K562 (cell line): Measurements from ENCODE around the gene BSN. TPM values are rescaled to one million over a fixed set of nuclear protein-coding genes. Genes with fewer than 3 reads are reported as not detected.

Source experiments
- ATAC-seq: fragments of 200-7000 bp; cut with Tn5 transposase; 3 replicates; pipeline ENCODE4 v1.9.1; 2020; ENCODE audit warnings: moderate library complexity
- BruUV-seq: library from RNA; stranded (reverse); fragments of 400-500 nt; replicated peaks from 2 replicates; lab custom pipeline; 2021; lab: Mats Ljungman, UMichigan
- CTCF ChIA-PET: fragments of 300-600 bp; formaldehyde crosslinking; extraction: SDS; loops from one replicate; lab custom pipeline; 2021; ENCODE audit warnings: low intra/inter-chr PET ratio; lab: Yijun Ruan, JAX
- POLR2A ChIA-PET: fragments of 300-600, 350-650 bp; sonication (Branson Sonifier 250); formaldehyde crosslinking; extraction: SDS; loops from one replicate; lab custom pipeline; 2021; ENCODE audit warnings: antibody characterized with exemption, inconsistent platforms; lab: Yijun Ruan, JAX
- DNase-seq, 4 experiments: peaks; one replicate each; pipeline versions ENCODE4 v3.0.0 to v3.0.0-alpha.2; 2011 to 2018; ENCODE audit warnings: low spot score in 3 of 4, mixed read lengths in 3 of 4; ENCODE audit errors: extremely low read depth in 1 of 4
- FAIRE-seq: peaks from 2 replicates; lab custom pipeline; 2011; peaks lifted over from hg19 to GRCh38; lab: Jason Lieb, UNC
- H2AFZ ChIP-seq: 2 replicates; pipeline ENCODE4 v1.6.0; 2011; ENCODE audit warnings: low read depth, low read length, control low read depth, inconsistent platforms
- H3K27ac ChIP-seq: fragments of 200-600 bp; 3 replicates; pipeline ENCODE4 v1.8.0; 2011; ENCODE audit warnings: low read depth, mild to moderate bottlenecking, control low read depth, inconsistent platforms, low read length, moderate library complexity, mixed read lengths; ENCODE audit errors: extremely low read depth
- H3K27me3 ChIP-seq, 2 experiments: fragments of 300-600 bp in 1 of 2; 2 replicates in 1 of 2; 3 replicates in 1 of 2; pipeline versions ENCODE4 v1.6.0 to v1.8.0; 2011; ENCODE audit warnings: inconsistent platforms in 2 of 2, low read length in 2 of 2, mild to moderate bottlenecking in 1 of 2, mixed read lengths in 1 of 2, moderate library complexity in 1 of 2; ENCODE audit not compliant: control insufficient read depth in 2 of 2, insufficient read depth in 2 of 2
- H3K36me3 ChIP-seq: fragments of 300-600 bp; 3 replicates; pipeline ENCODE4 v1.8.0; 2011; ENCODE audit warnings: mild to moderate bottlenecking, low read length, inconsistent platforms; ENCODE audit not compliant: control insufficient read depth, insufficient read depth
- H3K4me1 ChIP-seq, 2 experiments: fragments of 200-600 bp in 1 of 2; replicated peaks in 1 of 2; 2 replicates in 1 of 2; 3 replicates in 1 of 2; pipeline versions ENCODE4 v1.5.1 to v1.8.0; 2011; ENCODE audit warnings: inconsistent platforms in 2 of 2, low read length in 2 of 2, mild to moderate bottlenecking in 1 of 2, mixed read lengths in 1 of 2, moderate library complexity in 1 of 2; ENCODE audit not compliant: control insufficient read depth in 2 of 2, insufficient read depth in 2 of 2
- H3K4me2 ChIP-seq: 2 replicates; pipeline ENCODE4 v1.6.1; 2011; ENCODE audit warnings: low read length, control low read depth, inconsistent platforms, mixed read lengths; ENCODE audit not compliant: insufficient read depth
- H3K4me3 ChIP-seq: fragments of 200-600 bp; sonication (generic), shearing (Covaris generic); 2 replicates; pipeline ENCODE4 v1.5.1; 2016; ENCODE audit warnings: control low read depth, inconsistent platforms
- H3K79me2 ChIP-seq: fragments of 200-600 bp; 3 replicates; pipeline ENCODE4 v1.8.0; 2011; ENCODE audit warnings: low read length, inconsistent platforms; ENCODE audit not compliant: control insufficient read depth, insufficient read depth
- H3K9ac ChIP-seq, 2 experiments: 2 replicates each; pipeline versions ENCODE4 v1.6.0 to v1.6.1; 2011; ENCODE audit warnings: low read depth in 2 of 2, low read length in 2 of 2, control low read depth in 1 of 2, inconsistent platforms in 1 of 2, mild to moderate bottlenecking in 1 of 2, mixed read lengths in 1 of 2; ENCODE audit not compliant: insufficient read depth in 1 of 2
- H3K9me1 ChIP-seq: one replicate; pipeline ENCODE4 v1.6.0; 2011; ENCODE audit warnings: inconsistent platforms, mild to moderate bottlenecking, low read length, moderate library complexity; ENCODE audit not compliant: control insufficient read depth, insufficient read depth
- H3K9me3 ChIP-seq: replicated peaks from 2 replicates; pipeline ENCODE4 v1.5.1; 2011; ENCODE audit warnings: low read depth, low read length, inconsistent platforms; ENCODE audit not compliant: control insufficient read depth, insufficient read depth
- H4K20me1 ChIP-seq: replicated peaks from 2 replicates; pipeline ENCODE4 v1.6.1; 2011; ENCODE audit warnings: low read length, inconsistent platforms, mixed read lengths; ENCODE audit not compliant: control insufficient read depth, insufficient read depth
- CBX5 ChIP-seq: IDR thresholded peaks from 2 replicates; pipeline ENCODE4 v1.6.1; 2014; ENCODE audit warnings: low read depth, borderline replicate concordance
- FIP1L1 ChIP-seq: fragments of 200-400 bp; formaldehyde crosslinking; IDR thresholded peaks from 2 replicates; pipeline ENCODE4 v1.6.1; 2018; ENCODE audit warnings: mild to moderate bottlenecking, low read depth, low read length; ENCODE audit not compliant: poor library complexity, severe bottlenecking
- FOXA3 ChIP-seq, 2 experiments: fragments of 450-650 bp in 1 of 2; sonication (generic) in 1 of 2; formaldehyde crosslinking; IDR thresholded peaks in 1 of 2; conservative IDR thresholded peaks in 1 of 2; 2 replicates each; pipeline versions ENCODE4 v1.4.0 to v1.8.0; 2020 to 2022; ENCODE audit warnings: mild to moderate bottlenecking in 2 of 2, missing genetic modification reagents in 1 of 2
- GMEB1 ChIP-seq: fragments of 250-450 bp; sonication (Bioruptor Pico); IDR thresholded peaks from 2 replicates; pipeline ENCODE4 v1.4.0; 2020; ENCODE audit warnings: mild to moderate bottlenecking
- ILF3 ChIP-seq: fragments of 450-650 bp; IDR thresholded peaks from 2 replicates; pipeline ENCODE4 v1.6.1; 2018; ENCODE audit warnings: antibody characterized with exemption, mild to moderate bottlenecking, moderate library complexity, borderline replicate concordance
- KDM4B ChIP-seq, 2 experiments: fragments of 450-650 bp in 1 of 2; sonication (generic) in 1 of 2; IDR thresholded peaks; 2 replicates each; pipeline ENCODE4 v1.6.1; 2016 to 2017; ENCODE audit warnings: borderline replicate concordance in 2 of 2, antibody characterized with exemption in 1 of 2, low read depth in 1 of 2, mild to moderate bottlenecking in 1 of 2
- RBM17 ChIP-seq: fragments of 200-400 bp; formaldehyde crosslinking; IDR thresholded peaks from 2 replicates; pipeline ENCODE4 v1.6.1; 2017; ENCODE audit warnings: low read depth, mild to moderate bottlenecking, low read length, borderline replicate concordance
- SIX5 ChIP-seq, 2 experiments: IDR thresholded peaks; 2 replicates each; pipeline ENCODE4 v1.6.1; 2011; ENCODE audit warnings: low read length in 2 of 2, borderline replicate concordance in 1 of 2, low read depth in 1 of 2, mild to moderate bottlenecking in 1 of 2, moderate library complexity in 1 of 2; ENCODE audit not compliant: insufficient read depth in 1 of 2
- SMAD1 ChIP-seq: fragments of 150-350 bp; IDR thresholded peaks from 2 replicates; pipeline ENCODE4 v1.6.1; 2014; ENCODE audit warnings: low read length, low read depth; ENCODE audit not compliant: partially characterized antibody
- TFAM ChIP-seq: fragments of 250-450 bp; sonication (Bioruptor Pico); conservative IDR thresholded peaks from 2 replicates; pipeline ENCODE4 v1.5.0; 2021; ENCODE audit warnings: mild to moderate bottlenecking, moderate library complexity
- ZC3H4 ChIP-seq: sonication (generic); formaldehyde crosslinking; IDR thresholded peaks from 2 replicates; pipeline ENCODE4 v1.9.0; 2021; ENCODE audit warnings: missing genetic modification reagents, borderline replicate concordance
- ZNF184 ChIP-seq: sonication (generic); formaldehyde crosslinking; IDR thresholded peaks from 2 replicates; pipeline ENCODE4 v1.5.0; 2020; ENCODE audit warnings: missing genetic modification reagents
- ZNF57 ChIP-seq: fragments of 450-650 bp; formaldehyde crosslinking; IDR thresholded peaks from 2 replicates; pipeline ENCODE4 v1.4.0; 2020; ENCODE audit warnings: mild to moderate bottlenecking, moderate library complexity
- WGBS: fragments of 100-300 bp; shearing (Covaris generic); methylation state at CpG from one replicate; pipeline ENCODE4 v1.1.6; 2016; ENCODE audit warnings: low coverage, mixed read lengths; ENCODE audit not compliant: insufficient coverage; ENCODE audit errors: missing lambda C conversion rate; 5-methylcytosine and 5-hydroxymethylcytosine counted together
- in situ Hi-C: fragments of 300-500 bp; cut with MboI; formaldehyde crosslinking; loops from 4 replicates; pipeline ENCODE4 v1.15.0; 2018; ENCODE audit warnings: inconsistent platforms, mixed read lengths
- intact Hi-C: fragments of 100-400 bp; cut with micrococcal nuclease; formaldehyde crosslinking; loops from 2 replicates; pipeline ENCODE4 v1.14.2; 2022
- polyA plus RNA-seq, 8 experiments: library from polyadenylated mRNA; depleted of rRNA in 4 of 8; stranded (reverse) in 5 of 8; unstranded in 3 of 8; fragments of >200 nt; fragmentation: Nextera tagmentation in 2 of 8; fragmentation: Illumina TruSeq in 1 of 8; extraction: Ambion mirVana in 2 of 8; extraction: Trizol in 1 of 8; gene quantifications; 2 replicates each; pipeline versions ENCODE4 v1.2.1 to v1.2.3, GENCODE V29; 2011 to 2014; ENCODE audit warnings: inconsistent platforms in 1 of 8, missing spikeins in 1 of 8
- total RNA-seq, 7 experiments: library from RNA; depleted of rRNA in 6 of 7; stranded (reverse); fragments of >200 nt in 6 of 7; fragmentation: Illumina TruSeq in 2 of 7; extraction: Trizol in 2 of 7; gene quantifications; 2 replicates each; pipeline versions ENCODE4 v1.2.1 to v1.2.3, GENCODE V29; 2011 to 2021; ENCODE audit warnings: low replicate concordance in 1 of 7
- TF ChIP-seq, protein P1 (sequence below): fragments of 450-650 bp; IDR thresholded peaks from 2 replicates; pipeline ENCODE4 v1.6.1; 2016; ENCODE audit warnings: borderline replicate concordance

Gene BSN
- total and polyA plus RNA-seq, 9 of the 15 experiments (the other 6 are each of a cell fraction or from before 2014, with no cell fraction given), result 0.03 to 1.5 (median 0.29) TPM

GRCh38 chr3:49536875-49537533 is 17.3 kb upstream of the BSN start:
- POLR2A ChIA-PET, result interaction anchor here (0.7 to 1.5 kb wide), 2 partner anchors 8 to 38 kb away, joined by 4 read pairs; no protein-coding TSS in a partner anchor
- FAIRE-seq (no peak), ATAC-seq (no peak), DNase-seq (no peak)
- Histone ChIP-seq H3K79me2 (no peaks in the 10 kb centered on the region), H3K27me3 (no peaks in the 10 kb centered on the region), H3K9me3 (no peaks in the 10 kb centered on the region), H2AFZ (no peak overlapping the region), H3K4me3 (no peak overlapping the region), H3K4me2 (no peak overlapping the region), H3K9ac (no peak overlapping the region), H3K9me1 (no peaks in the 10 kb centered on the region), H3K4me1 (peaks cover 2 to 11% of the 10 kb centered on the region in 2 experiments; a peak in 3 of 5 replicates), H4K20me1 (no peaks in the 10 kb centered on the region), H3K27ac (no peak overlapping the region), H3K36me3 (peaks cover 17% of the 10 kb centered on the region; the same call in 1 of the 3 replicates)
- in situ Hi-C loops (no loop called here), intact Hi-C loops (no loop called here)
- 69% methylated on average over 16 of the region's 16 CpGs for WGBS
- no TSS peak for BruUV-seq
- CTCF ChIA-PET, result no interaction called here
- TF ChIP-seq GMEB1 (CRISPR knock-in tag), result no peak
- no peak for TF ChIP-seq FOXA3 (CRISPR knock-in tag; conservative IDR thresholded peaks at IDR 0.05 in 1 of 2, IDR thresholded peaks at IDR 0.05 in 1 of 2)
- TF ChIP-seq KDM4B (IDR thresholded peaks at IDR 0.05; ENCODE audit: borderline replicate concordance in 2 of 2, low read depth in 1 of 2), result no peak
- no peak for TF ChIP-seq ZNF184
- TF ChIP-seq ZC3H4 (CRISPR knock-in tag), result no peak
- TF ChIP-seq, protein P1, sequence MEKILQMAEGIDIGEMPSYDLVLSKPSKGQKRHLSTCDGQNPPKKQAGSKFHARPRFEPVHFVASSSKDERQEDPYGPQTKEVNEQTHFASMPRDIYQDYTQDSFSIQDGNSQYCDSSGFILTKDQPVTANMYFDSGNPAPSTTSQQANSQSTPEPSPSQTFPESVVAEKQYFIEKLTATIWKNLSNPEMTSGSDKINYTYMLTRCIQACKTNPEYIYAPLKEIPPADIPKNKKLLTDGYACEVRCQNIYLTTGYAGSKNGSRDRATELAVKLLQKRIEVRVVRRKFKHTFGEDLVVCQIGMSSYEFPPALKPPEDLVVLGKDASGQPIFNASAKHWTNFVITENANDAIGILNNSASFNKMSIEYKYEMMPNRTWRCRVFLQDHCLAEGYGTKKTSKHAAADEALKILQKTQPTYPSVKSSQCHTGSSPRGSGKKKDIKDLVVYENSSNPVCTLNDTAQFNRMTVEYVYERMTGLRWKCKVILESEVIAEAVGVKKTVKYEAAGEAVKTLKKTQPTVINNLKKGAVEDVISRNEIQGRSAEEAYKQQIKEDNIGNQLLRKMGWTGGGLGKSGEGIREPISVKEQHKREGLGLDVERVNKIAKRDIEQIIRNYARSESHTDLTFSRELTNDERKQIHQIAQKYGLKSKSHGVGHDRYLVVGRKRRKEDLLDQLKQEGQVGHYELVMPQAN, result no peak
- no peak for TF ChIP-seq ILF3
- TF ChIP-seq FIP1L1, result no peak
- TF ChIP-seq CBX5, result no peak
- no peak for TF ChIP-seq TFAM (CRISPR knock-in tag)
- TF ChIP-seq SMAD1, result no peak
- TF ChIP-seq SIX5 (IDR thresholded peaks at IDR 0.05; ENCODE audit: borderline replicate concordance in 1 of 2, insufficient read depth in 1 of 2, low read depth in 1 of 2, low read length in 2 of 2), result no peak
- TF ChIP-seq ZNF57 (CRISPR knock-in tag), result no peak
- no peak for TF ChIP-seq RBM17
